ENCODE results near the gene TRAPPC1. TPM values are rescaled to one million over a fixed set of nuclear protein-coding genes. Genes with fewer than 3 reads are reported as not detected.
A peak's percentile ranks its signal among the peaks of the same experiment; 100 is the strongest.

TRAPPC1 gene
- total RNA-seq, 6 experiments from 2014 or later, result 43.7 to 57.1 (median 48.3) TPM

DNA sequence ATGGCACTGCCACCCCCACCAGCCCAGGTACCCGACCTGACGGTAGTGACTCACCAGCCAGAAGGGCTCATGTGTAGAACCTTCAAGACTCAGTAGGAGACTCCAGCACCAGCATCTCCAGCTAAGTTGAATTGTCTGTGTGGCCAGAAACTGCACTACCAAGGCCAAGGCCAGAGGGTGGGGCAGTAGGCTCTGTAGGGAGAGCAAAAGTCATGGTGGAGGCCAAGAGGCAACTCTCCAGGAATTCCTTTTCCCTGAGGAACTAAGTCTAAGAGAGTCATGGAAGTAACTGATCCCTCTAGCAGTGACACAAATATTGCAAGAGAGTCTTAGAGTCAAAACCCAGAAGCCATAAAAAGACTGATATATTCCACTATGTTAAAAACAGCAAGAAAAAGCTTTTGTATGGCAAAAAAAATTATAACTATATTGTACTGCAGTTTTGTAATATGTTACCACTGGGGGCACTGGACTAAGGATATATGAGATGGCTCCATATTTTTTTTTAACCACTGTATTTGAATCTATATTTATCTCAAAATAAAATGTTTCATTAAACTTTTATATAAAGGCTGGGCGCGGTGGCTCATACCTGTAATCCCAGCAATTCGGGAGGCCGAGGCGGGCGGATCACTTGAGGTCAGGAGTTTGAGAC lies 40.5 kb upstream of the TRAPPC1 start:
- Histone ChIP-seq H3K4me3 (no peak overlapping the region), H3K27ac (no peak overlapping the region), H3K9me3 (no peaks in the 10 kb centered on the region), H3K4me1 (no peaks in the 10 kb centered on the region), H3K27me3 (no peaks in the 10 kb centered on the region), H3K36me3 (no peaks in the 10 kb centered on the region)
- intact Hi-C loops (cut with DNase I), result no loop called here
- DNase-seq (peak in 1 of 3 donors; percentile 29), ATAC-seq (no peak)
- TF ChIP-seq, protein P1, sequence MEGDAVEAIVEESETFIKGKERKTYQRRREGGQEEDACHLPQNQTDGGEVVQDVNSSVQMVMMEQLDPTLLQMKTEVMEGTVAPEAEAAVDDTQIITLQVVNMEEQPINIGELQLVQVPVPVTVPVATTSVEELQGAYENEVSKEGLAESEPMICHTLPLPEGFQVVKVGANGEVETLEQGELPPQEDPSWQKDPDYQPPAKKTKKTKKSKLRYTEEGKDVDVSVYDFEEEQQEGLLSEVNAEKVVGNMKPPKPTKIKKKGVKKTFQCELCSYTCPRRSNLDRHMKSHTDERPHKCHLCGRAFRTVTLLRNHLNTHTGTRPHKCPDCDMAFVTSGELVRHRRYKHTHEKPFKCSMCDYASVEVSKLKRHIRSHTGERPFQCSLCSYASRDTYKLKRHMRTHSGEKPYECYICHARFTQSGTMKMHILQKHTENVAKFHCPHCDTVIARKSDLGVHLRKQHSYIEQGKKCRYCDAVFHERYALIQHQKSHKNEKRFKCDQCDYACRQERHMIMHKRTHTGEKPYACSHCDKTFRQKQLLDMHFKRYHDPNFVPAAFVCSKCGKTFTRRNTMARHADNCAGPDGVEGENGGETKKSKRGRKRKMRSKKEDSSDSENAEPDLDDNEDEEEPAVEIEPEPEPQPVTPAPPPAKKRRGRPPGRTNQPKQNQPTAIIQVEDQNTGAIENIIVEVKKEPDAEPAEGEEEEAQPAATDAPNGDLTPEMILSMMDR (IDR thresholded peaks at IDR 0.05), result no peak
- no peak for TF ChIP-seq POLR2A (IDR thresholded peaks at IDR 0.05)
- 83% methylated on average over 6 of the region's 8 CpGs for WGBS (ENCODE audit: insufficient coverage, low coverage, low lambda C conversion rate, missing lambda C conversion rate)

DNA sequence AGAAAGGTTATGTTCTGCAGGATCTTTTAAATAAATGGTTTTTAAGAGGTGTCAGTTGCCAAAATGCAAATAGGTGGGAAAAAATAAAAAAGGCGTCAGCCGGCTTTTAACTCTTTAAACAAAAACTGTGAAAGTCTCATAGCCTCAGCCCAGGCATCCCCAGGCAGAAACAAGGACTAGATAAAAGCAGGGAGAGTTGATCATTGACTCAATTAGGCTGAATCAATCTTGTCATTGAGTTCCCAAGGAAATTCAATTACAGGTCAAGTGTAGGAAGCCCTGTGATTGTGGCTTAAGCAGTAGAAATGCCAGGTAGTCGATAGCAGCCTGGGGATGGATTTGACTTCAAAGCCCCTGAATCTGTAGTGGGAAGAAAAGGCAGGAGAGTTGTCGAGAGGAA lies 39.9 kb upstream of the TRAPPC1 start:
- no peak overlapping the region for H3K27ac ChIP-seq
- no peaks in the 10 kb centered on the region for H3K4me1 ChIP-seq
- no peaks in the 10 kb centered on the region for H3K36me3 ChIP-seq
- H3K27me3 ChIP-seq, result no peaks in the 10 kb centered on the region
- intact Hi-C loops (cut with DNase I), result no loop called here
- TF ChIP-seq, protein P1 (IDR thresholded peaks at IDR 0.05), result no peak
- no peak for TF ChIP-seq POLR2A (IDR thresholded peaks at IDR 0.05)
- ATAC-seq (no peak), DNase-seq (no peak)
- H3K4me3 ChIP-seq, result no peak overlapping the region
- H3K9me3 ChIP-seq, result no peaks in the 10 kb centered on the region
- WGBS (ENCODE audit: insufficient coverage, low coverage, low lambda C conversion rate, missing lambda C conversion rate), result 58% methylated on average over 4 of the region's 4 CpGs

DNA sequence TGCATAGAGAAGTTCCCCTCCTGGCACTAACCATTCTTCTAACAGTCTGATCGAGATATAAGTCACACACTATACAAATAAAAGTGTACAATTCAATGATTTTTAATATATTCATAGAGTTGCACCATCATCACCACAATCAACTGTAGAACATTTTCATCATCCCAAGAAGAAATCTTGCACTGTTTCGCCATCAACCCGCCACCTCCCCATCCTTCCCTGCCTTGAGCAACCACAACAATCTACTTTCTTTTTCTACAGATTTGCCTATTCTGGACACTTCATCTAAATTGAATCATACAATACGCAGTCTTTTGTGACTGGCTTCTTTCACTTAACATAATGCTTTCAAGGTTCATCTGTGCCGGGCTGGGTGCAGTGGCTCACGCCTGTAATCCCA lies 37.7 kb upstream of the TRAPPC1 start:
- ATAC-seq (no peak), DNase-seq (no peak)
- Histone ChIP-seq H3K9me3 (no peaks in the 10 kb centered on the region), H3K4me1 (no peaks in the 10 kb centered on the region), H3K27ac (no peak overlapping the region), H3K4me3 (no peak overlapping the region), H3K27me3 (no peaks in the 10 kb centered on the region), H3K36me3 (no peaks in the 10 kb centered on the region)
- TF ChIP-seq, protein P1 (IDR thresholded peaks at IDR 0.05), result no peak
- TF ChIP-seq POLR2A (IDR thresholded peaks at IDR 0.05), result no peak
- intact Hi-C loops (cut with DNase I), result no loop called here
- 62% methylated on average over 6 of the region's 6 CpGs for WGBS (ENCODE audit: insufficient coverage, low coverage, low lambda C conversion rate, missing lambda C conversion rate)

DNA sequence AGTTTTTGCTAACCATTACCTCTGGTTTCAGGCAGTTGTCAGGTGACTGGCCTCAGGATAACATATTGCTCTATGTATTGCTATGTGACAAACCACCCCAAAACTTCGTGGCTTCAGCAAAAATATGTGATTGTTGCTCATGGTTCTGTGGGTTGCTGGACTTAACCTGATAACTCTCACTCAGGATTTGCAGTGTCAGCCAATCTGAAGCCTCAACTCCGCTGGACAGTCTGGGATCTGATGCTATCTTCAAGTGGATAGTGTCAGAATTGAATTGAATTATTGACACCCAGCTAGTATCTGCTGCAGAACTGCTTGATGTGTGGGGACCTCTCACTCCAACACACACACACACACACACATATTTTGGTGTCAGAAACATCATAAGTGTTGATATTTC lies 36.0 kb upstream of the TRAPPC1 start:
- no peaks in the 10 kb centered on the region for H3K9me3 ChIP-seq

More for the DNA sequence above, 36.0 kb upstream of the TRAPPC1 start:
- Histone ChIP-seq H3K27me3 (no peaks in the 10 kb centered on the region), H3K27ac (no peak overlapping the region), H3K4me3 (no peak overlapping the region), H3K4me1 (no peaks in the 10 kb centered on the region), H3K36me3 (no peaks in the 10 kb centered on the region)
- TF ChIP-seq POLR2A (IDR thresholded peaks at IDR 0.05), result no peak
- TF ChIP-seq, protein P1 (IDR thresholded peaks at IDR 0.05), result no peak
- ATAC-seq, result no peak
- WGBS (ENCODE audit: insufficient coverage, low coverage, low lambda C conversion rate, missing lambda C conversion rate), result 28% methylated on average over 2 of the region's 2 CpGs
- intact Hi-C loops (cut with DNase I), result no loop called here
- no peak for DNase-seq

Data from right lobe of liver (tissue), 6 donors.